GM18517 (cell line): ENCODE measurements around the gene TAS2R8.
"Not testable (repeated sequence)": the region's sequence is repeated elsewhere in the genome, so short reads cannot be mapped to it uniquely, and the experiment has no call there.

Experiments used
- ATAC-seq: cut with Tn5 transposase; IDR thresholded peaks from one replicate; pipeline ENCODE4 v1.9.1; 2021; ENCODE audit warnings: mild to moderate bottlenecking, moderate library complexity; ENCODE audit not compliant: unreplicated experiment

The TAS2R8 gene, protein sequence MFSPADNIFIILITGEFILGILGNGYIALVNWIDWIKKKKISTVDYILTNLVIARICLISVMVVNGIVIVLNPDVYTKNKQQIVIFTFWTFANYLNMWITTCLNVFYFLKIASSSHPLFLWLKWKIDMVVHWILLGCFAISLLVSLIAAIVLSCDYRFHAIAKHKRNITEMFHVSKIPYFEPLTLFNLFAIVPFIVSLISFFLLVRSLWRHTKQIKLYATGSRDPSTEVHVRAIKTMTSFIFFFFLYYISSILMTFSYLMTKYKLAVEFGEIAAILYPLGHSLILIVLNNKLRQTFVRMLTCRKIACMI

DNA sequence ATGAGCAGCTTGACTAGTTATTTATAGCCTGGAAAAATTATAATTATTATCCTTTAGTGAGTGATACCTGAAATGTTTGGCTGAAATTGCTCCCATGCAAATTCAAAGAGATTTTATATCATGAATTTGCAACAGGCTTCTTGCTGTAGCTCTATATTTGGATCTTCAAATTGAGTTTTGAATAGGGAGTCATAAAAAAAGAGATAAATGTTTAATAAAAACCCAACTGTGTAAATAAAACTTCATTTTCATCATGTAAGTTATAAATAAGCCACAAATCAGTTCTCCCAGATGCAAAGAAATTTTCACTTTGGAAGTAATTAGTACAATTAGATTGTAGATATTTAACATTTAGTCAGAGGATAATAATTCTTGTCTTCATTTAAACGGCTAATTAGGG, at the start of gene TAS2R8:
TAS2R8 (minus strand) TSS at position 101 of the 400 bp plus-strand sequence. CDS start 306 bp downstream, outside the sequence.
- ATAC-seq: no peak

DNA sequence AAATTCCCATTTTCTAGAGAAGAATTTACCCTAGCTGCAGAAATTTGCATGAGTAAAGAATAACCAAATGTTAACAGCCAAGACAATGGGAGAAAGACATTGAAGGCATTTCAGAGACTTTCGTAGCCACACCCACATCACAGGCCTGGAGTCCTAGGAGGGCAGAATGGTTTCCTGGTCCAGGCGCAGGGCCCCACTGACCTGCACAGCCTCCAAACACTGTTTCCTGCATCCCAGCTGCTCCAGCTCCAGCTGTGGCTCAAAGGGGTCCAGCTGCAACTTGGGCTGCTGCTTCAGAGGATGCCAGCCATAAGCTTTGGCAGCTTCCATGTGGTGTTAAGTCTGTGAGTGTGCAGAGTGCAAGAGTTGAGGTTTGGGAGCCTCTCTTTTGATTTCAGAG, 48.7 kb upstream of the TAS2R8 start:
- ATAC-seq: no peak

DNA sequence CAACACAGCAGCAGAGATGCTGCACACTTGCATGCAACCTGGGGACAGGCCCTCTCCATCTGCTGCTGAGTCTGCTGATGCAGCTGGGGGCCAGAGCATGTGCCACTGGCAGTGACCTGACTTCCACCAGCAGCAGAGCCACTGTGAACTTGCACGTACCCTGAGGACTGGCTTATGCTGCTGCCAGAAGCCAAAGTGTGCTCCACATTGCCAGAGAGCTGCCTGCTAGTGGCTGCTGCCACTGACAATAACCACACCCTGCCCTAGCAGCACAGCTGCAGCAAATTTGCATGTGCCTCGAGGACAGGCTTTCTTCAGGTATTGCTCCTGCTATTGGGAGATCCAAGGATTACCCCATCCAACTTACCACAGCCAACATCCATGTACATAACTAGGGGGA, 46.7 kb upstream of the TAS2R8 start:
- ATAC-seq: no peak

DNA sequence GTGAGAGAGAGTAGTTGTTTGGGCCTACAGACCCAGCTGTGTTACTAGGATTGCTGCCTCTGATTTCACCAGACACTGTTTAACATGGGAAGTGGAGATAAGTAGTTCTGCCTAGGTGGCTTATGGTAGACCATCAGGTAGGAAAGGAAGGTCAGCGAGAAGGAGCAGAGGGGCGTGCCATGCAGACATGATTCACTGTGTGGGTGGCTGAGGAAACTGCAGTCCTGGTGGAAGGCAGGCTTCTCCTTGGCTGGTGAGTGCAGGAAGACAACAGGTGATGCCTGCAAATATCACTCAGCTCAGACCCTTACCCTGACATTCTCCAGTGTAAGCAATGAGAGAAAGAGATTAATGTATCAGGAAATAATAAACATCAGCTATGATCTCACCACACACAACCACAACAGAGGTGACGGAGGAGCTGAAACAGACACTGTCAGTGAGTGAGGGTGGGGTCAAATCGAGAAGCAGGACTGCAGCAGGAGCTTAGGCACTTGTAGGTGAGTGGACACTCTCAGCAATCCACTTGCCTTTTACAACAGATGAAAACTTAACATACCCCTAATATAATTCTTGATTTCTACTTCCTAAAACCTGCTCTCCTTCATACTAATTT, 44.3 kb upstream of the TAS2R8 start:
- ATAC-seq: no peak

DNA sequence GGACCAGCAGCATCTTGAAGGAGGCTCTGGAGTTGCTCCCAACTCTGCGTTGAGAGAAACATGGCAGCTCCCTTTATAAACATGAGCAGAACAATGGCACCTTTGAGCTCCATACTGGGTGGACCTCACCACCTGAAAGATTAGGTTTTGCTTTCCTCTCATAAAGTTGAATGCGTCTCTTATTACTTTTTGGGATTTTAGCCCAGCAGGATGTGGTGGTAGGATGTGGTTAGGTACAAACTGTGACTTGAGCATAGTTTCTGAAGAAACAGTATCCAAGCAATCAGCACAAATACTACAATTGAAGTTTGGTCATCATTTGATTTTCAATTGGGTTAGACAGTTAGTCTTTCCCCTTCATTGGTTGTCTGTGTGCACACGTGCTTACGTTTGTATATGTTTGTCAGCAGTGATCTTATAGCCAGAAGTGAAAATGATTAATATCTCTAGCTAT, 42.4 kb upstream of the TAS2R8 start, which contains the start of gene PRR4:
PRR4 (minus strand) TSS at position 51 of the 454 bp plus-strand sequence; CDS start at position 13, 38 bp downstream.
- ATAC-seq: no peak

DNA sequence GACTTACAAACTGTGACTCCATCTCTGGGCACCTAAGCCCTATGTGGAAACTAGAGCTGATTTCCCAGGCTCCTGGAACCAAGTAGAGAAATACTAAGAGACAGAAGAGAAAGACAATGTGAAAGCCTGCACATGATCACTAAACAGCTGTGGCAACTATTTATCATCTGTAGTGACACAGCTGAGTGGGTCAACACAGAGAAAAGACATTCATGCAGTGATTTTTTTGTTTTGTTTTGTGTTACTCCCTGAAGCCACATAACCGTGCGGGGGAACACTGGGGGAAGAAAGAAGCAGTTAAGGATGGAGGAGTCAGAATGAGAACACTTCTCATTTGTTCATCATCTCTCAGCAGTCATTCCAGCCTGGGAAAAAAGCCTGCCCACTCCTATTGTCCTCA, 40.7 kb upstream of the TAS2R8 start:
- no peak for ATAC-seq

DNA sequence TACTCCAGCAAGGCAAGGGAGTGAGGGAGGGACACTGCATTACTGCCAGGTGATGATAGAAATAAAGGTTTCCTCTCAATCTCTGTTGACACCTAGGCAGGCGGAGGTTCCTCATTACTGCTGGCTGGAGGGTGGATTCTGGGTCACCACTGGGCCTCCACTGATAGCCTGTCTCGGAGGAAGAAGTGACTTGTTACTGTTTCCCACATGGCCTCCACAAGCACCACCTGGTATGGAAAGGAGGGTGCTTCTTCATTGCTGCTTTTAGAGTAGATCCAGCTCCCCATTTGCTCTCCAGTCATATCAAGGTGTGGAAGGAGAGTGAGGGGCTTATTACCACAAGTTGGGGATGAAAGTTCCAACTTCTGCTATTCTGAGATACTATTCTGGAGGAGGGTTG, 35.8 kb upstream of the TAS2R8 start:
- no peak for ATAC-seq

DNA sequence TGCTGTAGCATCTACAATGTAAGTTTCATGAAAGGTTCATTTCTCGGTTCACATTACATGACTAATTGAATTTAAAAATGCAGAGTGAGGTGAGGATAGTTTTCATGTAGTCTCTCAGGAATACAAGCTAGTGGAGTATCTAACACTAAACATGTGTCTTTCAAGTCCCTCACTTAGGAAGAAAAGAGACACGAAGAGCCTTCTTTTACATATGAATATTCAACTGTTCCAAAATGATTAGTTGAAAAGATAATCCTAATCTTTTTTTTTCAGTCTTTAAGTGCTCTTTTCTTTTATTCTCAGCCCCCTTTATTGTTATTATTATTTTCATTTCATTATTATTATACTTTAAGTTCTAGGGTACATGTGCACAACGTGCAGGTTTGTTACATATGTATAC, 31.4 kb upstream of the TAS2R8 start:
- no peak for ATAC-seq

DNA sequence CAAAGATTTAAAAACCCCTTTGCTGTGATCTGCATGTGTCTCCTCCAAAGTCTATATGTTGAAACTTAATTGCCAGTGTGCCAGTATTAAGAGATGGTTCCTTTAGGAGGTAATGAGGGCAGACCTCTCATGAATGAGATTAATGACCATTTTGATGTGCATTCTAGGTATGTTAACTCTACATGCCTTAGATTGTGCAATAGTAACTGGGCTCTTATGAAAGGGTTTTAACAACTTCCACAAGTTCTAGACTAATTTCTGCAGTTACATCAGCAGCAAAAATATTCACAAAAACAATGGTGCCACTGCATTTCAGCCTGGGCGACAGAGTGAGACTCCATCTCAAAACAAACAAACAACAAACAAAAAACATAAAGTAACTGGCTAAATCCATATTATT, 22.9 kb upstream of the TAS2R8 start:
- ATAC-seq: no peak

DNA sequence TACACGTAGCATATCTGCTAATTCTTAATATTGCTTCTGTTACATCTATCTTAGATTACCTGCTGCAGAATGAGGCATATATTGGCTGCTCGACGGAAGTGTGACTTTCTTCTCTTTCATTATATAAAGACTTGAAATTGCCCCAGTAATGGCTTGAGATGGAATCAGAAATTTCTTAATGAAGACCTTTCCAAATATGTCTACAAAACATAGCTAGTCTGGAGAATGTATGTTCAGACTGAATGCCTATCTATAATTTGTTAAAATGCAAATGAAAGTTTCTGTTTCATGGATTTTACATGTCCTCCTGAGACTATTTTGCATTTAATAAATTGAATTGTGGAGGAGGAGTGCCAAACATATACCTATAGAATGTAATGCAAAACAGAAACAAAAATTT, 19.2 kb upstream of the TAS2R8 start, which contains the start of gene TAS2R10:
TAS2R10 (minus strand) TSS at position 101 of the 400 bp plus-strand sequence; CDS start at position 12, 89 bp downstream.
- ATAC-seq: no peak

DNA sequence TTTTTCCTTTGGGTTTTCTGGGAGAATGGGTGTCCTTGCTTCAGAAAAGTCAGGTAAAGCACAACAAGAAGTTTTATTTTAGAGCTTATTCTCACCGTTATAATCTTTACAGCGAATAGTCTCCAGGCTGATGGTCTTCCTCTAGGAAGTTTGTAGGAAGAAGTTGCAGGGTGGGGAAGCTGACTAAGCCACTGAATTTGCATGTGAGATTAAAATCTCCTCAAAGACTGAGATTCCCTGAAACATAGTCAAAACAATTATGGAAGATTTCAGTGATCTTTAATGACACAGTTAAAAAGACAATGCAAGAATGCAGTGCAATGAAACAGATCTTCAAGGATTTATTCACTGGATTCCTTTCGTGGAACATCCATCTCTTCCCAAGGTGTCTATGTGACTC, 17.9 kb upstream of the TAS2R8 start:
- ATAC-seq: no peak

DNA sequence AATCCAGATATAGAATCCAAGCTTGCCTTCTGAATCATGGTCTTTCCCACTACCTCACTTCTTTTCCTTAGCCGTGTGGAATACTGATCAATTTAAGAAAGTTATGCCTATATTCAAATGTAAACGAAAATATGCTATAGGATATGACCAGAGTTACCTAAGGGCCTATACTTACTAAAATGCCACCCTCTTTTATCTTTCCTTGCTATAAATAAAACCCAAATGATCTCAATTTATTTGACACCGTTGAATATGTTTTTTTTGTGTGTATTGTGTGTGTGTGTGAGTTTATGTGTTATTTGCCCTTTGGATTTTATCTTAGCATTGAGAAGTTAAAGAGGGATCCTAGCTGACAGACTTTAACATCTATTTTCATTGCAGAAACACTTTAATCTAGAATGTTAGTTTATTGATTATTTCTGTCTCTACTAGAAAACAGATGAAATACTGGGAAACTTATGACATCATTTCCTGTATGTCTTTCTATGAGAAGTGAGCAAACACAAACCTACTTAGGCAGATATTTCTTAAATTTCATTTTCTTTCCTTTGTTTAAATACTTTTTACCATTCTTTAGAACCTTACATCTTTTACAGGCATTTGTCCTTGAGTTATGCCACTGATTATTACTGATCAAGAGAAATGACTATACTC, 4.9 kb upstream of the TAS2R8 start:
- ATAC-seq: no peak

DNA sequence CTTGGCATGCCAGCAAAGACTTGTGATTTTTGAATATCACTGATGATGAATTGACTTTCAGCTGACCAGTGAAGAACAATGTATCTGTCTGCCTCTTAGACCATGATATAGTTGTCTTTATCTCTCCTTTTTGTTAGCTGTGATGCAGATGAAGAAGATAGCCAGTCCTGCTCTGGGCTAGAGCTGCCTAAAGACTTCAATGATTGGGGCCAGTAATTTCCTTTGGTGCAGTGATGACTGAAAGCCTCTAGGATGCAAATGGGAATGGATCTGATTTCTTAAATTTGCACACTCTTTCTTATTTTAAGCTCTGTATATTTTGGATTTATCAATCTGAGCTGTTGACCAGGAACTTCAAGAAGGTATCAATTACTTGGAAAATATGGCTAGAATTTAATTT, 3.0 kb upstream of the TAS2R8 start, which contains the start of gene TAS2R9:
TAS2R9 (minus strand) TSS at position 101 of the 400 bp plus-strand sequence; CDS start at position 8, 93 bp downstream.
- no peak for ATAC-seq

DNA sequence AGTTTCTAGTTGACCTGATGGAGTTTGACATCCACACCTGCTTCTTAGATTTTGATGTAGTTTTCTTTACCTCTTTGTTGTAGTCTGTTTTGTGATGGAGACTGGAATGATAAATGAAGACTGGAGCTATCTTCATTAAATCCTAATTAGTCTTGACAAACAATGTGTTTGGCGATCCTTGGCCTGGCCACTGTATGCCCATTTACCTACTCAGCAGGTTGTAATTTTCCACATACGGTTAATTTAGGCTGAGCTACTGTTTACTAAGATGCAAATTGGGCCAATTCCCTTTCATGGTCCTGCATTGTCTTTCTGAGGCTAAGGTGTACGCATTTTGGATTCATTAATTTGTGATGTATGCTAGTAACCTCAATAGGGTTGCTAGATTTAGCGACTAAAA, 4.5 kb downstream of the TAS2R8 start, which contains the start of gene TAS2R7:
TAS2R7 (minus strand) TSS at position 41 of the 400 bp plus-strand sequence. CDS start 57 bp downstream, outside the sequence.
- no peak for ATAC-seq

DNA sequence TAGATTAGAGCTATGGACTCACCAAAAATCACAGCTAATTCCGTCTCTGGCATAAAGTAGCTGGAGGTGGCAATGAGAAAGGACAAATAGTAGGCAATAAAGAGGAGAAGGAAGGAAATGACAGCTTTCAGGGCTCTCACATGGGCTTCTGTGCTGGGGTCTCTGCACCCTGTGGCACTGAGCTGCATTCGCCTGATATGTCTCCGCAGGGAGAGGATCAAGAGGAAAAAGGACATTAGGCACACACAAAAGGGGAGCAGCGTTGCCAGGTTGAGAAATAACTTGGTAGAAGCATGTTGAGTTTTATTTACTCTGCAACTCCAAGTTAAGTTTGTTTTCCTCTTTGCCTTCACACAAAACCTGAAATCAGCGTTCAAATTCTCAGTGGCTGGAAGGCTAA, 5.3 kb downstream of the TAS2R8 start:
- ATAC-seq: no peak

DNA sequence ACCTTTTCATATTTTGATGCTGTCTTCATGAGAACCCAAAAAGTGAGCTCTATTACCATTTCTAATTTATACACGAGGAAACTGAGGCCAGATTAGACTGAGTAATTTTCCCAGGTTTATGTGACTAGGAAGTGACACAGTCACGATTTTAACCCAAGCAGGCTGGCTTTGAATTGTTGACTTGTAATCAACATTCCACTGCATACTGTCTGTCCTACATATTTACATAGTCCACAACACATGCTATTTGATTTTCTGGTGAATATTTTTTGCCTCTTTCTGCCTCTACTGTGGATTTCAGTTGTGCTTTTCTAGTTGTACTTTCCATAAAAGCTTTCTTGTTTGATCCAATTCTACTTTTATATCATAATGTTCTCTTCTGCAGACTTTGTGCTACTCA, 12.9 kb downstream of the TAS2R8 start:
- no peak for ATAC-seq

DNA sequence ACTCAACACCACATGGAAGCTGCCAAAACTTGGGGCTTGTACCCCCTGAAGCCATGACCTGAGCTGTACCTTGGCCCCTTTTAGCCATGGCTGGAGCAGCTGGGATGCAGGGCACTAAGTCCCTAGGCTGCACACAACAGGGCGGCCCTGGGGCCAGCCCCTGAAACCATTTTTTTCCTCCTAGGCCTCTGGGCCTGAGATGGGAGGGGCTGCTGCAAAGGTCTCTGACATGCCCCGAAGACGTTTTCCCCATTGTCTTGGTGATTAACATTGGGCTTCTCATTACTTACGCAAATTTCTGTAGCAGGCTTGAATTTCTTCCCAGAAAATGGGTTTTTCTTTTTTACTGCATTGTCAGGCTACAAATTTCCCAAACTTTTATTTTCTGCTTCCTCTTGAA, 15.3 kb downstream of the TAS2R8 start:
- not testable (repeated sequence) for ATAC-seq

DNA sequence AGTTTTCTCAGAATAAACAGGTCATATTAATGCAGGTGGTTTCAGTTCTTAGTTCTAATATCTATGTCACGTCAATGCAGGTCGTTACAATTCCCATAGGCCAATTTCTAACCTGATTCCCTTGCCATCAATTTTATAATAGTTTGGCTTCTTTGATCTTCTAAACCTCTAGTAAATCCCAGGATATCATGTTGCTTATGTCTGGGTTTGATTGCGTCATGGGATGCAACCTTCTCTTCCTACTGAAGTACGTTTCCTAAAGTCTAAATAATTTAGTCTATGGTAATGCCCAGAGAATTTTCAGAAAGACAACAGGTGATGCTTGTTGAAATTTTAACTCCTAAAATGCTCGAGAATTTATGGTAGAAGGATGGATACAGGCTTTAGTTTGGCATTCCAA, 23.8 kb downstream of the TAS2R8 start:
- no peak for ATAC-seq

DNA sequence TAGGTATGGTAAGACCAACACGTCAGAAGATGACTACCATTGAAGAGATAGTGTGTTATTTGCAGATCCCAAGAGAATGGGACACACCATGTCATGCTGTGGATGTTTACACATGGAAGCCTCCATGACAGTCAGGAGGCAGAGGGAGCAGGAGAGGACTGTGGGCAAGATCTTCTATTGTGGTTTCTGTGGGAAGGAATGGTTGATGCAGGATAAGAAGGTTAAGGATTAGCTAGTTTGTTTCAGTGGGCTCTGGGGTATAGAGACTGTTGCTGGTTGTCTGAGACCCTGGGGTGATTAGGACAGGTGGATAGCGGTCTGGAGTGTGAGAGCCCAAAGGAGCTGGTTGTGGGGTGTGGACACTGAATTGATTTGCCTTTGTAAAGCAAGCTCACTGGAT, 28.0 kb downstream of the TAS2R8 start:
- ATAC-seq: no peak

DNA sequence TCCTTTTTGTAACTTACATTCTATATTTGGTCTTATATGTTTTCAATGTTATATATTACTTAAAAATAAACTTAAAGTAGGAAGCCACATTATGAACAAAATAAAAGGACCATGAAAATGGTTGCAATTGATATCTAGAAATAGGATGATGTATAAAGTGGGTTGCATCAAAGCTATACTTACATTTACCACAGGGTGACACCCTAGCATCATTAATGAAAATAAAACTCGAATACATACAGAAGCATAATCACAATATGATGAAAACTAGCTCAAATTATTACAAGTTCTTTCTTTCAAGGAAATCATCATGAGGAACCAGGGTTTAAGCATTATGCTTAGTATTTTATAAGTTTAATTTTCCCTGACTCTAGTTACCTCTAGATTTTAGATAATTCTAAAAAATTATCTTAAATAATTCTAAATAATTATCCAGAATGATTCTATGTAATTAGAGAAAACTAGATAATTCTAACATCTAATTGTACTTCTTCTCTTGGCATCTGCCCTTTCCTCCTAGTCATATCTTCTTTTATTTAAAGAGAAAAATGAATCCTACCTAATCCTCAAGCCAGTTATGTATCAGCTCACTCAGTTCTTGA, 35.9 kb downstream of the TAS2R8 start:
- ATAC-seq: no peak

DNA sequence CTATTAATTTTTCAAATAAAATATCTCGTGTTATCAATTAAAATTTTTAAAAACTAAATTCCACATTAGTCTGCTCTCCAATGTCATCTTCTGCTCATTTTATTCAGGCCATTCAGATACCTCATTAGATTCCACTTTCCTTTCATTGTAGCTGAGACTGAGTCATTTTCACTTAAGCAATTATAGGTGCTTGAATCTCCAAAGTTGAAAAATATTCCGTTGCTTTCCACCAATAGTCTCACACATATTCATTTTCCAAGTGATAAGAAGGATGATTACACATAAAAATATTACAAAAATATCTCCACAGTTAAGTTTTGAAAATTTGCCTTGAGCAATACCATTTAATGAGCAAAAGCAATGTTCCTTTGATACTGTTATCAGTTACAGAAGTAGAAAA, 47.4 kb downstream of the TAS2R8 start:
- ATAC-seq: no peak
